GM23338 (cell line): ENCODE results near the gene CDC73. TPM values are rescaled to one million over a fixed set of nuclear protein-coding genes. Genes with fewer than 3 reads are reported as not detected.

Experiments
- ATAC-seq: fragments of 200-7000 bp; cut with Tn5 transposase; 3 replicates; pipeline ENCODE4 v1.9.1; 2020
- DNase-seq: peaks from one replicate; pipeline ENCODE4 v3.0.0-alpha.2; 2015; ENCODE audit warnings: low spot score
- H2AFZ ChIP-seq: fragments of 200-600 bp; sonication (generic); 2 replicates; pipeline ENCODE4 v1.8.0; 2016; ENCODE audit warnings: antibody characterized with exemption, mild to moderate bottlenecking, moderate library complexity
- H3F3A ChIP-seq: fragments of 200-600 bp; sonication (generic); replicated peaks from 2 replicates; pipeline ENCODE4 v1.8.0; 2017; ENCODE audit warnings: antibody characterized with exemption, mixed run types, low read depth
- H3K27ac ChIP-seq: fragments of 200-600 bp; sonication (generic); 2 replicates; pipeline ENCODE4 v1.6.1; 2016; ENCODE audit warnings: low read depth
- H3K27me3 ChIP-seq: fragments of 200-600 bp; sonication (generic); 2 replicates; pipeline ENCODE4 v1.8.0; 2016; ENCODE audit warnings: mild to moderate bottlenecking, mixed run types, moderate library complexity; ENCODE audit not compliant: insufficient read depth
- H3K36me3 ChIP-seq: fragments of 200-600 bp; sonication (generic); 2 replicates; pipeline ENCODE4 v1.8.0; 2016; ENCODE audit warnings: mild to moderate bottlenecking; ENCODE audit not compliant: insufficient read depth
- H3K4me1 ChIP-seq: fragments of 200-600 bp; sonication (generic); 2 replicates; pipeline ENCODE4 v1.8.0; 2016; ENCODE audit warnings: mild to moderate bottlenecking, moderate library complexity; ENCODE audit not compliant: insufficient read depth
- H3K4me2 ChIP-seq: fragments of 200-600 bp; sonication (generic); 2 replicates; pipeline ENCODE4 v1.7.1; 2017; ENCODE audit warnings: mixed run types
- H3K4me3 ChIP-seq: fragments of 200-600 bp; sonication (generic); 2 replicates; pipeline ENCODE4 v1.6.1; 2016; ENCODE audit warnings: mixed run types
- H3K79me2 ChIP-seq: fragments of 200-600 bp; sonication (generic); replicated peaks from 2 replicates; pipeline ENCODE4 v1.8.0; 2017; ENCODE audit warnings: mild to moderate bottlenecking; ENCODE audit not compliant: insufficient read depth
- H3K9me2 ChIP-seq: fragments of 200-600 bp; sonication (generic); 2 replicates; pipeline ENCODE4 v1.8.0; 2017; ENCODE audit not compliant: insufficient read depth
- H4K20me1 ChIP-seq: fragments of 200-600 bp; sonication (generic); replicated peaks from 2 replicates; pipeline ENCODE4 v1.8.0; 2017; ENCODE audit warnings: mild to moderate bottlenecking; ENCODE audit not compliant: insufficient read depth
- H3K27ac Mint-ChIP-seq: 2 replicates; pipeline ENCODE4 v1.8.0; 2020; ENCODE audit warnings: inconsistent platforms, mild to moderate bottlenecking, moderate library complexity, mixed read lengths
- H3K27me3 Mint-ChIP-seq: 3 replicates; pipeline ENCODE4 v1.8.0; 2022; ENCODE audit warnings: low read depth, mild to moderate bottlenecking, moderate library complexity, mixed read lengths, inconsistent platforms; ENCODE audit not compliant: insufficient read depth, poor library complexity
- H3K36me3 Mint-ChIP-seq: 3 replicates; pipeline ENCODE4 v1.8.0; 2021; ENCODE audit warnings: low read depth, mild to moderate bottlenecking, inconsistent platforms, moderate library complexity, mixed read lengths
- H3K4me1 Mint-ChIP-seq: 3 replicates; pipeline ENCODE4 v1.8.0; 2020; ENCODE audit warnings: mild to moderate bottlenecking, inconsistent platforms, mixed read lengths
- H3K4me3 Mint-ChIP-seq: 3 replicates; pipeline ENCODE4 v1.8.0; 2021; ENCODE audit warnings: moderate library complexity, mild to moderate bottlenecking, inconsistent platforms, mixed read lengths
- H3K9me3 Mint-ChIP-seq: 3 replicates; pipeline ENCODE4 v1.8.0; 2020; ENCODE audit warnings: moderate library complexity, mild to moderate bottlenecking, inconsistent platforms, mixed read lengths
- CREB1 ChIP-seq: fragments of 250-450 bp; sonication (Bioruptor Pico); IDR thresholded peaks from 2 replicates; pipeline ENCODE4 v1.5.0; 2020; ENCODE audit warnings: low read depth, mild to moderate bottlenecking, moderate library complexity
- EZH2 ChIP-seq: fragments of 200-600 bp; sonication (generic); IDR thresholded peaks from one replicate; pipeline ENCODE4 v1.8.0; 2017; ENCODE audit warnings: antibody characterized with exemption, mild to moderate bottlenecking, low read depth; ENCODE audit not compliant: unreplicated experiment
- EZH2phosphoT487 ChIP-seq: fragments of 200-600 bp; sonication (generic); IDR thresholded peaks from one replicate; pipeline ENCODE4 v1.8.1; 2018; ENCODE audit warnings: antibody characterized with exemption; ENCODE audit not compliant: unreplicated experiment
- JUNB ChIP-seq: IDR thresholded peaks from one replicate; pipeline ENCODE4 v1.6.1; 2016; ENCODE audit warnings: antibody characterized with exemption; ENCODE audit not compliant: unreplicated experiment
- POLR2AphosphoS5 ChIP-seq: IDR thresholded peaks from 2 replicates; pipeline ENCODE4 v1.6.1; 2016; ENCODE audit warnings: antibody characterized with exemption, low read depth
- ZNF114 ChIP-seq: fragments of 250-450 bp; sonication (Bioruptor Pico); IDR thresholded peaks from 2 replicates; pipeline ENCODE4 v1.5.0; 2020; ENCODE audit warnings: mild to moderate bottlenecking, moderate library complexity
- ZNF331 ChIP-seq: fragments of 250-450 bp; sonication (Bioruptor Pico); IDR thresholded peaks from 2 replicates; pipeline ENCODE4 v1.5.0; 2020; ENCODE audit warnings: low read depth, mild to moderate bottlenecking, moderate library complexity
- ZNF462 ChIP-seq: fragments of 250-450 bp; sonication (Bioruptor Pico); IDR thresholded peaks from 2 replicates; pipeline ENCODE4 v1.5.0; 2020; ENCODE audit warnings: mild to moderate bottlenecking, moderate library complexity
- polyA plus RNA-seq: library from polyadenylated mRNA; unstranded; fragments of >200 nt; fragmentation: Nextera tagmentation; extraction: Ambion mirVana; gene quantifications from 2 replicates; pipeline ENCODE4 v1.2.1, GENCODE V29; 2016
- total RNA-seq: library from RNA; depleted of rRNA; stranded (reverse); fragments of >200 nt; shearing (Covaris generic); gene quantifications from 2 replicates; pipeline ENCODE4 v1.2.3, GENCODE V29; 2014
- TF ChIP-seq, protein P1 (sequence below), 2 experiments: fragments of 200-600 bp in 1 of 2; sonication (generic) in 1 of 2; conservative IDR thresholded peaks; 2 replicates each; pipeline versions ENCODE4 v1.5.1 to v1.6.1; 2016 to 2017; ENCODE audit warnings: antibody characterized with exemption in 2 of 2, low read depth in 2 of 2, mild to moderate bottlenecking in 2 of 2, moderate library complexity in 1 of 2

Gene CDC73
- total and polyA plus RNA-seq, 2 experiments from 2014 or later = 40.4 to 63.2 TPM

GRCh38 chr1:193293726-193294125 is 171.9 kb downstream of the CDC73 start (continued):
- TF ChIP-seq, protein P1, sequence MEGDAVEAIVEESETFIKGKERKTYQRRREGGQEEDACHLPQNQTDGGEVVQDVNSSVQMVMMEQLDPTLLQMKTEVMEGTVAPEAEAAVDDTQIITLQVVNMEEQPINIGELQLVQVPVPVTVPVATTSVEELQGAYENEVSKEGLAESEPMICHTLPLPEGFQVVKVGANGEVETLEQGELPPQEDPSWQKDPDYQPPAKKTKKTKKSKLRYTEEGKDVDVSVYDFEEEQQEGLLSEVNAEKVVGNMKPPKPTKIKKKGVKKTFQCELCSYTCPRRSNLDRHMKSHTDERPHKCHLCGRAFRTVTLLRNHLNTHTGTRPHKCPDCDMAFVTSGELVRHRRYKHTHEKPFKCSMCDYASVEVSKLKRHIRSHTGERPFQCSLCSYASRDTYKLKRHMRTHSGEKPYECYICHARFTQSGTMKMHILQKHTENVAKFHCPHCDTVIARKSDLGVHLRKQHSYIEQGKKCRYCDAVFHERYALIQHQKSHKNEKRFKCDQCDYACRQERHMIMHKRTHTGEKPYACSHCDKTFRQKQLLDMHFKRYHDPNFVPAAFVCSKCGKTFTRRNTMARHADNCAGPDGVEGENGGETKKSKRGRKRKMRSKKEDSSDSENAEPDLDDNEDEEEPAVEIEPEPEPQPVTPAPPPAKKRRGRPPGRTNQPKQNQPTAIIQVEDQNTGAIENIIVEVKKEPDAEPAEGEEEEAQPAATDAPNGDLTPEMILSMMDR (conservative IDR thresholded peaks at IDR 0.05; ENCODE audit: low read depth in 2 of 2) = no peak
- no peak for TF ChIP-seq ZNF462 (CRISPR knock-in tag)
- TF ChIP-seq EZH2phosphoT487 = no peak

GRCh38 chr1:193299038-193299437 is 177.2 kb downstream of the CDC73 start:
- H3K4me1 Mint-ChIP-seq = no peaks in the 10 kb centered on the region
- H3K27ac ChIP-seq = no peak overlapping the region
- no peak overlapping the region for H2AFZ ChIP-seq
- no peaks in the 10 kb centered on the region for H4K20me1 ChIP-seq
- no peak overlapping the region for H3K27ac Mint-ChIP-seq
- H3K27me3 Mint-ChIP-seq = no peaks in the 10 kb centered on the region
- H3K4me3 Mint-ChIP-seq = no peak overlapping the region
- H3K27me3 ChIP-seq = no peaks in the 10 kb centered on the region
- H3F3A ChIP-seq = no peaks in the 10 kb centered on the region
- no peaks in the 10 kb centered on the region for H3K9me3 Mint-ChIP-seq
- no peaks in the 10 kb centered on the region for H3K36me3 ChIP-seq
- no peak overlapping the region for H3K4me2 ChIP-seq
- H3K4me1 ChIP-seq = no peaks in the 10 kb centered on the region
- H3K9me2 ChIP-seq = no peaks in the 10 kb centered on the region; the same call in 1 of the 2 replicates
- H3K36me3 Mint-ChIP-seq = no peaks in the 10 kb centered on the region
- ATAC-seq = no peak
- no peak overlapping the region for H3K4me3 ChIP-seq
- no peak for DNase-seq
- no peaks in the 10 kb centered on the region for H3K79me2 ChIP-seq
- TF ChIP-seq EZH2 = no peak
- TF ChIP-seq ZNF462 (CRISPR knock-in tag) = no peak
- no peak for TF ChIP-seq CREB1 (CRISPR knock-in tag)
- TF ChIP-seq JUNB = no peak
- TF ChIP-seq ZNF114 (CRISPR knock-in tag) = no peak
- TF ChIP-seq ZNF331 (CRISPR knock-in tag) = no peak
- no peak for TF ChIP-seq POLR2AphosphoS5
